HL-60 (cell line): Measurements from ENCODE around the gene HHIP.

Experiments
- CTCF ChIP-seq: IDR thresholded peaks from one replicate; pipeline ENCODE4 v1.5.1; 2011; ENCODE audit warnings: low read length, control low read depth, inconsistent platforms; ENCODE audit not compliant: insufficient read depth
- GABPA ChIP-seq: IDR thresholded peaks from 2 replicates; pipeline ENCODE4 v1.6.1; 2012; ENCODE audit warnings: low read depth
- POLR2AphosphoS5 ChIP-seq: IDR thresholded peaks from 2 replicates; pipeline ENCODE4 v1.6.1; 2012; ENCODE audit warnings: low read depth
- REST ChIP-seq: IDR thresholded peaks from 2 replicates; pipeline ENCODE4 v1.6.1; 2012; ENCODE audit warnings: low read depth; ENCODE audit not compliant: insufficient replicate concordance

- no peak for TF ChIP-seq CTCF
- no peak for TF ChIP-seq POLR2AphosphoS5
- no peak for TF ChIP-seq REST
- TF ChIP-seq GABPA: no peak
These were observed 1.2 kb downstream of the HHIP start for GRCh38 chr4:144647095-144647561.
